ENCODE data around the gene PLXNA2.

- no peak for TF ChIP-seq CTCF (IDR thresholded peaks at IDR 0.05)
- no peak for TF ChIP-seq POLR2A (IDR thresholded peaks at IDR 0.05)
Observed at GRCh38 chr1:208256556-208256955, 12.4 kb upstream of the PLXNA2 start.

Measured in body of pancreas (tissue), 4 donors.